IPS-18c (cell line): ENCODE data around the gene SULT4A1.
A peak's percentile ranks its signal among the peaks of the same experiment; 100 is the strongest.

Source experiments
- H3K4me3 ChIP-seq: 2 replicates; pipeline ENCODE4 v1.7.0; 2013; ENCODE audit warnings: low read depth, mild to moderate bottlenecking, low read length, moderate library complexity; ENCODE audit not compliant: insufficient read depth
- H3K9me3 ChIP-seq: one replicate; pipeline ENCODE4 v1.6.1; 2013; ENCODE audit warnings: mild to moderate bottlenecking, low read length, moderate library complexity; ENCODE audit not compliant: control insufficient read depth, insufficient read depth

The SULT4A1 gene

GRCh38 chr22:43827003-43827735, 35.1 kb downstream of the SULT4A1 start:
- Histone ChIP-seq H3K9me3 (no peaks in the 10 kb centered on the region), H3K4me3 (no peak overlapping the region)

GRCh38 chr22:43826142-43827002, 35.9 kb downstream of the SULT4A1 start:
- H3K4me3 ChIP-seq: no peak overlapping the region
- H3K9me3 ChIP-seq: no peaks in the 10 kb centered on the region

DNA sequence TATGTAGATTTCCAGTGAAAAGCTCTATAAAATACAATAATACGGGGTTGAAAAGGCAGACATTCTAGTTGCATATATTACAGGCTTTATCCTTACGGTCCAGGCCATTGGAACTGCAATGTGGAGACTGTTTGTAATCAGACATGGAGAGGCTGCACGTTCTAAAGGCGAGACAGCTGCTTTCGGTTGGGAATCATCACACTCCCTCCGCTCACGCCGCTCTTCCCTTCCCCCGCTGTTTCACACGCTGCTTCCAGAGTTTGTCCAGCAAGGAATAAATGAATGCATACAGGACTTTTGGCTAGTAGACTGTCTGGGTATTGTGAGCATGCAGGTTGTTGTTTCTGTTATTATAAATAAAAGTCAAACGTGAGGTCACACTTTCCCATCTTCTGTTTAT, 36.7 kb downstream of the SULT4A1 start:
- H3K4me3 ChIP-seq: no peak overlapping the region
- no peaks in the 10 kb centered on the region for H3K9me3 ChIP-seq

- no peaks in the 10 kb centered on the region for H3K9me3 ChIP-seq
- H3K4me3 ChIP-seq: no peak overlapping the region
Observed at GRCh38 chr22:43824724-43825420, 37.4 kb downstream of the SULT4A1 start.

DNA sequence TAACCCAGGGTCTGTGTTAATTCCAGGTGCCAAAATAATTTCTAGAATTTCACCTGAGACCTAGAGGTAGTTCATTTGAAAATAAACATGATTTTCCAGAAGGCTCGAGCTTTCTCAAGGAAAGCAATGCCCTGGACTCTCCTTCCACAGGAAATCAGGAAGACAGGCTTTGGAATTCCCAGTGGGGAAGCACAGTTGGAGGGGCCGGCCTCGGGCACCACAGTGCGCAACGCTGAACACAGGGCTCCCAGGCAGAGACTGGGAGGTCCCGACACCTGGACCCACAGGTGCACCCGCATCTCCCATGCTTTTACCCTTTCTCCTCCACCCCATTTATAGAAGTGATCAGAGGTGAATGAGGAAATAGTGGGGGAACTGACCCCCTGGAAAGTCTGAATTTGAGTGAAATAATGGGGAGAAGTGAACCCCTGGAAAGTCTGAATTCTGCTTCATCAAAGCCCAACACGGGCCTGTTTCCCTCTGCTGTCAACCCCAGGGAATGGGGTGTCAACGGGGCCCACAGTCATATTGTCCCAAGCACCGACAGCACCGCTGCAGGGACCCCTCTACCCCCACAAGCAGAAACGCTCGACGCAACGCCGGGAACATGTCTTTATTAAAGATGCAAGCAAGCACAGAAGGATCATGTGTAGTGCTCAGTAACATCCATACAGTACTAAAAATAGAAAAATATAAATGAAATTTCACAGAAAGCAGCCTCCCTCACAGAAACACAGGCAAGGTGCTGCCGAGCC, 38.2 kb downstream of the SULT4A1 start:
- Histone ChIP-seq H3K9me3 (no peaks in the 10 kb centered on the region), H3K4me3 (no peak overlapping the region)

GRCh38 chr22:43823353-43823908, 38.9 kb downstream of the SULT4A1 start:
- Histone ChIP-seq H3K9me3 (no peaks in the 10 kb centered on the region), H3K4me3 (peak overlapping the region; percentile 4; the same call in 1 of the 2 replicates)

DNA sequence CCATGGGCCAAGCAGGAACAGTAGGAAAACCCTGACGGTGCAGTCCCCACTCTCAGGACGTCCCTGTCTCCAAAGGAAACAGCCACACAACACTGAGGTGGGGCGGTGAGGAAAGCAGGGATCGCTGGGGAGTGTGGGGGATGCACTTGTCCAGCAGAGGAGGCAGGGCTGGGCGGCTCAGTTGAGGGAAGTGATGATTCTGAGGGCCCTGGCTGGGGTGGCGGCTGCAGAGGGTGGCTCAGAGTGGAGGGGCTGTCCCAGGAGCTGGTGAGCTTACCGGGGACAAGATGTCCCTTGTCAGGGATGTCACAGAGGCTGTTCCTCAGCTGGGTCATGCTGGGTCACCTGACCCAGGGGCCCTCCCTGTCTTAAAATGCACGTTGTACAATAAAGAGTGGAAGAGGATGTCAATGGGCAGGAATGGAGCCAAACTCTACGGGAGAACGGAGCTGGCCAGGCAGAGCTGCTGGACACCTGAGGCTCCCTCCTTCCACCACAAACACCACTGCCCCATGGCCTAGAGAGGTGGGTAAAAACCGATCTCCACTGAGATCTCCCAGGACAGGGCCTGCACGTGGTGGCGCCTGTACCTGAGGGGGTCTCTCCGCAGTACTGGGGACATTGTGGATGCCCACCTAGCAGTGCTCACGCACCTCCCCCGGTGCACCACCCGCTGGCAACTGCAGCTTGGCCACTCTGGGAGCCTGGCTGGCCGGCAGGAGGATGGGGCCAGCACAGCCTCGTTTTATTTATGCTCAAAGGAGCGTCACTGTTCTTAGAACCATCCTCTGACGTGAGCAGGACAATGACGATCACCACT, 40.5 kb downstream of the SULT4A1 start:
- Histone ChIP-seq H3K4me3 (no peak overlapping the region), H3K9me3 (no peaks in the 10 kb centered on the region)

- Histone ChIP-seq H3K4me3 (no peak overlapping the region), H3K9me3 (no peaks in the 10 kb centered on the region)
Observed at GRCh38 chr22:43820651-43821305, 41.5 kb downstream of the SULT4A1 start.

DNA sequence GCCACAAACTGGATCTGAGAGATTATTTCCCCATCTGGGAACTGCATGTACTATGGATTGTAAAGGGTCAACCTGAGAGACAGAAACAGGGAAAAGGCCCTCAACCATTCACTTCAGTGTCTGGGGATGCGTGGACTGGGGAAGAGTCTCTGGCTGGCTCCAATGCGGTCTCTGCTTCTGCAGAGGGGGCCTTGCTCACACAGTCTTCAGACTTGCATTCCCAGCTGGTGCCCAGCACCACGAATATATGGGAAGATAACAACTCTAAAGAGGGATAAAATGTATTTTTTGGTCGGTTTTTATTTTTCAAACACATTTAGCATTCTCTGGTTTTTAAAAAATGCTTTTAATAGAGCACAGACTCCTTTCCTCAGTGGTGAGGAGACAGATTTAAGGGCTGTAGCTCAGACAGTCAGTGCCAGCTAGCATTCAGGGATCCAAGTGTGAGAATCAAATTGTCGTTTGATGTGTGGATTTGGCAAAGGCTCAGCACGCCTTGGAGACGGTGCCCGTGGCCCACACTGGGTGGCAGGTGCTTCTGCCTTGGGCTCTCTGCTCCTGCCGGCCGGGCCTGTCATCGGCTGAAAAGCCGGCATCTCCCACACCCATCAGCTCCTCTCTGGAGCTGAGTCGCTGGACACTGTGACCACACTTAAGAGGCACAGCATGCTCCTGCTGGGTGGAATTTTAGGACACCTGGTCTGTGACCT, 42.2 kb downstream of the SULT4A1 start:
- H3K4me3 ChIP-seq: no peak overlapping the region
- H3K9me3 ChIP-seq: no peaks in the 10 kb centered on the region

- Histone ChIP-seq H3K4me3 (no peak overlapping the region), H3K9me3 (no peaks in the 10 kb centered on the region)
Observed at GRCh38 chr22:43819421-43819921, 42.8 kb downstream of the SULT4A1 start.

GRCh38 chr22:43818981-43819380, 43.3 kb downstream of the SULT4A1 start:
- Histone ChIP-seq H3K9me3 (no peaks in the 10 kb centered on the region), H3K4me3 (no peak overlapping the region)

DNA sequence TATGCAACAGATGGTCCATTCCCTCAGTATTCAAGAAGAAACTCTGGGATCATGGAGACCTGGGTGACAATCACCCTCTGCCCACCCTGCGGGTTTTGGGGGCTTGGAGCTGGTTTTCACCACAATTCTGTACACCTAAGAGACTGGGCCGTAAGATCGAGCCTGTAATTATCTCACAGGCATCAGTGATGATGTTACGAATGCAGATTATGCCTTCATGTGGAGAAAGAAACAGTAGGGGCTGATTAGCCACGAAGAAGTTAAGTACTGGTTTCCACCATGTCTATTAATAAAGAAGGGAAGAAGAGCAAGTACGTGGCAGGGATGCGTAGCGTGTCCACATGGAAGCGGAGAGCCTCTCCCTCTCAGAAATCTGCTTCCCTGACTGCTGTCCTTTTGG, 44.9 kb downstream of the SULT4A1 start:
- H3K4me3 ChIP-seq: no peak overlapping the region
- H3K9me3 ChIP-seq: no peaks in the 10 kb centered on the region

DNA sequence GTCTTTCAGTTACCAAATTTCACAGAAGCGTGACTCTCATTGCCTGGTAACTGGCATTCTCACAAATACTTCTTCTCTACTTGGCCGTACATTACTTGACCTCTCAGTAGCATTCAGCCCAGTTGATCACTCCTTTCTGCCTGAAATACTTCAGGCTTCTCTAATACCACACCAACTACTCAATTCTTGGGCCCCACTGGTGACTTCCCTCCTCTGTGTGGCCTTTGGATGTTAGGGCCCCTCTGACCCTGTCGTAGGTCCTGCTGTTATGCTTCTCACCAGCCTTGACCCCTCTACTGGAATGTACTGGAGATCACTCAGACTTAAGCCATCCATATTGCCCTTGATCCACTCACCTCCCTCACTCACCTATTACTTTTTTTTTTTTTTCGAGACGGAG, 48.0 kb downstream of the SULT4A1 start:
- H3K4me3 ChIP-seq: no peak overlapping the region
- no peaks in the 10 kb centered on the region for H3K9me3 ChIP-seq

- Histone ChIP-seq H3K4me3 (peak overlapping the region; percentile 89), H3K9me3 (no peaks in the 10 kb centered on the region)
Observed at GRCh38 chr22:43812890-43813289, 49.4 kb downstream of the SULT4A1 start.
